ENCODE measurements around the gene APBA3.

The APBA3 gene

DNA sequence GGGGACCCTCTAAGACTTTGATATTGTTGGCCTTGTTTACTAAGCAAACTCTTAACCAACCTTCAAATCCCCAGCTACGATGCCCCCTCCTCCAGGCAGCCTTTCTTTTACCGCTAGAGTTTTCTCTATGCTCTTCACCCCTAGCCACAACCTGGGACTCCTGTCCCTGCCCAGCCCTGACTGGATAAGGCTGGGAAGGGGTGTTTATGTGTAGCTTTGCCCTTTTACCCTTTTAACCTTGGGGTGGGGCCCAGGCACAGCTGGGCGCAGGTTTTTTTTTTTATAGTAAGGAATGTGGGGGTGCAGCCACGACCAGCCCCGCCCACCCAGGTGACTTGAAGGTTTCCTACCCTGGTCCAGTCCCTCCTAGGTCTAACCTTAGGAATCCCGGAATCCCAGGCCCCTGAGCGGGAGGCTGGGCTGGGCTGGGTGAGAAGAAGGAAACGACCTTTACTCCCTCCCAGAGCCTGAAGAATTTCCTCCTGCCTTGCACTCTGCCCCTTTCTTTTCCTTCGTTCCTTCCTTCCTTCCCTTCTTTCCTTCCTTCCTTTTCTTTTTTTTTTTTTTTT lies 41.1 kb downstream of the APBA3 start:
- no peak overlapping the region for H3K4me3 ChIP-seq (ENCODE audit: low read depth, low read length)
- TF ChIP-seq, protein P1, sequence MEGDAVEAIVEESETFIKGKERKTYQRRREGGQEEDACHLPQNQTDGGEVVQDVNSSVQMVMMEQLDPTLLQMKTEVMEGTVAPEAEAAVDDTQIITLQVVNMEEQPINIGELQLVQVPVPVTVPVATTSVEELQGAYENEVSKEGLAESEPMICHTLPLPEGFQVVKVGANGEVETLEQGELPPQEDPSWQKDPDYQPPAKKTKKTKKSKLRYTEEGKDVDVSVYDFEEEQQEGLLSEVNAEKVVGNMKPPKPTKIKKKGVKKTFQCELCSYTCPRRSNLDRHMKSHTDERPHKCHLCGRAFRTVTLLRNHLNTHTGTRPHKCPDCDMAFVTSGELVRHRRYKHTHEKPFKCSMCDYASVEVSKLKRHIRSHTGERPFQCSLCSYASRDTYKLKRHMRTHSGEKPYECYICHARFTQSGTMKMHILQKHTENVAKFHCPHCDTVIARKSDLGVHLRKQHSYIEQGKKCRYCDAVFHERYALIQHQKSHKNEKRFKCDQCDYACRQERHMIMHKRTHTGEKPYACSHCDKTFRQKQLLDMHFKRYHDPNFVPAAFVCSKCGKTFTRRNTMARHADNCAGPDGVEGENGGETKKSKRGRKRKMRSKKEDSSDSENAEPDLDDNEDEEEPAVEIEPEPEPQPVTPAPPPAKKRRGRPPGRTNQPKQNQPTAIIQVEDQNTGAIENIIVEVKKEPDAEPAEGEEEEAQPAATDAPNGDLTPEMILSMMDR (IDR thresholded peaks at IDR 0.05; ENCODE audit: low read depth, low read length): no peak
- no peak for TF ChIP-seq POLR2A (IDR thresholded peaks at IDR 0.05; ENCODE audit: extremely low read depth, insufficient read length)
- no peak for TF ChIP-seq MAX (IDR thresholded peaks at IDR 0.05; ENCODE audit: low read depth, low read length)
- TF ChIP-seq MYC (IDR thresholded peaks at IDR 0.05; ENCODE audit: low read depth, low read length): no peak
- no peak for DNase-seq (ENCODE audit: low read depth)

DNA sequence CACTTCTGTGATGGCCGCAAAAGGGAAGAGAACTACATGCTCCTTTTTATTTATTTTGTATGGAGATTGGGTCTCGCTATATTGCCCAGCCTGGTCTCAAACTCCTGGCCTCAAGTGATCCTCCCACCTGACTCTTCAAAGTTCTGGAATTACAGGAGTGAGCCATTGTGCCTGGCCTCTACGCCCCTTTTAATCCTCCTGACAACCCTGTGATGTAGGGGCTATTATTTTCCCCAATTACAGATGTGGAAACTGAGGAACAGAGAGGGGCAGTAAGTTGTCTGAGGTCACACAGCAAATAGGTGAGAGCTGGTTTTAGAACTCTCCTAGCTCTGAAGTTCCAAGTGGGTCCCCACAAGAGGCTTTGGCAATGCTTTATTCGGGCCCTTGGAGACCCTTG lies 41.6 kb downstream of the APBA3 start:
- no peak for DNase-seq (ENCODE audit: low read depth)
- no peak for TF ChIP-seq MAX (IDR thresholded peaks at IDR 0.05; ENCODE audit: low read depth, low read length)
- no peak for TF ChIP-seq POLR2A (IDR thresholded peaks at IDR 0.05; ENCODE audit: extremely low read depth, insufficient read length)
- TF ChIP-seq, protein P1 (IDR thresholded peaks at IDR 0.05; ENCODE audit: low read depth, low read length): no peak
- TF ChIP-seq MYC (IDR thresholded peaks at IDR 0.05; ENCODE audit: low read depth, low read length): no peak
- H3K4me3 ChIP-seq (ENCODE audit: low read depth, low read length): no peak overlapping the region

DNA sequence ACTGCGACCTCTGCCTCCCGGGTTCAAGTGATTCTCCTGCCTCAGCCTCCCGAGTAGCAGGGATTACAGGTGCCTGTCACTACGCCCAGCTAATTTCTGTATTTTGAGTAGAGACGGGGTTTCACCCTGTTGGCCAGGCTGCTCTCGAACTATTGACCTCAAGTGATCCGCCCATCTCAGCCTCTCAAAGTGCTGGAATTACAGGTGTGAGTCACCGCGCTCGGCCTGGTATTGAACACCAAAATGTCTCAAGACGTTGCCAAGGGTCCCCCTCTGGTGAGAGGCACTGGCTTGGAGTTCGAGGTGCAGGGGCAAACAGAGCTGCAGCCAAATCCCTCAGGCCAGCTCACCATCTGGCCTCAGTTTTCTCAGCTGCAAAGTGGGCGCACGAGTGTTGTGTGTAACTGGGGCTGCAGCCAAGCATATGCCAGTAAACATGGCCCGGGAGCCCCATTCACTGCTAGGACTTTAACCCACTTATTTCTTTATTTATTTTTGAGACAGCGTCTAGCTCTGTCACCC lies 45.3 kb downstream of the APBA3 start:
- no peak overlapping the region for H3K4me3 ChIP-seq (ENCODE audit: low read depth, low read length)
- TF ChIP-seq POLR2A (IDR thresholded peaks at IDR 0.05; ENCODE audit: extremely low read depth, insufficient read length) (no peak), MYC (IDR thresholded peaks at IDR 0.05; ENCODE audit: low read depth, low read length) (no peak), MAX (IDR thresholded peaks at IDR 0.05; ENCODE audit: low read depth, low read length) (no peak)
- TF ChIP-seq, protein P1 (IDR thresholded peaks at IDR 0.05; ENCODE audit: low read depth, low read length): no peak
- no peak for DNase-seq (ENCODE audit: low read depth)

DNA sequence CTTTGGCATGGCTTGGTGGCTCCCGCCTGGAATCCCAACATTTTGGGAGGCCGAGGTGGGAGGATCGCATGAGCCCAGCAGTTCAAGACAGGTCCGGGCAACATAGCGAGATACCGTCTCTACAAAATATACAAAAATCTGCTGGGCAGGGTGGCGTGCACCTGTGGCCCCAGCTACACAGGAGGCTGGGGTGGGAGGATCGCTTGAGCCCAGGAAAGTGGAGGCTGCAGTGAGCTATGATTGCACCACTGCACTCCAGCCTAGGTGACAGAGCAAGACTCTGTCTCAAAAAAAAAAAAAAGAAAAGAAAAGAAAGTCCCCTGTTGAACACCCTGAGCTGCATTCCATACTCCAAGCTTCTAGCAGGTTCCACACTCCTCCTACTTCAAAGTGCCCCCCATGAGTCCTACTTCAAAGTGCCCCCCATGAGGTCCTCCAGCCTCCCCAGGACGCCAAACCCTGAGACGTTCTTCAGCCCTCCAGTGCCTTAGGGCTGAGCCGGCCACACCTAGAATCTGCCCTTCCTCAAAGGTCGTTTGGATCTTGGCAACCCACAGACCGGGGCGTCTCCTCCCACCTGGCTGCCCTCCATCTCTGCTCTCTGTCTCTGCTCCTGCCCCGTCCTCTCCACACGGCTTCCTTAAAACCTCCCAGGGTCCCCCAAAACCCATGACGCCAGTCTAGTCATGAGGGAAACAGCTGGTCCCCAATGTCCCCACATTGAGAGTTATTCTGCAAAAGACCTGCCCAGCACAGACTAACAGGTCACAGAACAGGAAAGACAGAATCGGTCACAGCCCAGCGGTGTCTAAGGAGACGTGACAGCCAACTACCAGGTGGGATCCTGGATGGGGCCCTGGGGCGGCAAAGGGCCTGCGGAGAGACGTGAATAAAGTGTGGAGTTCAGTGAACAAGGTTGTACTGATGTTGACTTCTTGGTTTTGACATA lies 48.6 kb downstream of the APBA3 start:
- TF ChIP-seq, protein P1 (IDR thresholded peaks at IDR 0.05; ENCODE audit: low read depth, low read length): no peak
- TF ChIP-seq POLR2A (IDR thresholded peaks at IDR 0.05; ENCODE audit: extremely low read depth, insufficient read length) (no peak), MAX (IDR thresholded peaks at IDR 0.05; ENCODE audit: low read depth, low read length) (no peak), MYC (IDR thresholded peaks at IDR 0.05; ENCODE audit: low read depth, low read length) (no peak)
- DNase-seq (ENCODE audit: low read depth): no peak
- H3K4me3 ChIP-seq (ENCODE audit: low read depth, low read length): no peak overlapping the region

- H3K4me3 ChIP-seq (ENCODE audit: low read depth, low read length): no peak overlapping the region
- TF ChIP-seq POLR2A (IDR thresholded peaks at IDR 0.05; ENCODE audit: extremely low read depth, insufficient read length): no peak
- TF ChIP-seq MAX (IDR thresholded peaks at IDR 0.05; ENCODE audit: low read depth, low read length): no peak
- TF ChIP-seq, protein P1 (IDR thresholded peaks at IDR 0.05; ENCODE audit: low read depth, low read length): no peak
- TF ChIP-seq MYC (IDR thresholded peaks at IDR 0.05; ENCODE audit: low read depth, low read length): no peak
Measured at GRCh38 chr19:3710265-3710812, 51.2 kb downstream of the APBA3 start.

More at GRCh38 chr19:3710265-3710812, 51.2 kb downstream of the APBA3 start:
- peak; percentile 30 for DNase-seq (ENCODE audit: low read depth)

Measured in NB4 (cell line).